DMS53 treated with DMSO at 0.1 percent for 48 hours (cell line): ENCODE data around the gene BOD1.
A peak's percentile ranks its signal among the peaks of the same experiment; 100 is the strongest.

Experiments
- DNase-seq: peaks from one replicate; lab custom pipeline; 2025; ENCODE audit not compliant: unreplicated experiment; lab: John Stamatoyannopoulos, UW

Gene BOD1

GRCh38 chr5:173616577-173617118 is at the start of gene BOD1:
TSS of gene BOD1 (minus strand) at chr5:173616650. CDS start at chr5:173616436, 214 bp downstream.
- peak; percentile 99 for DNase-seq

GRCh38 chr5:173665326-173665725 is 48.9 kb upstream of the BOD1 start:
- DNase-seq: no peak

GRCh38 chr5:173664154-173664526 is 47.7 kb upstream of the BOD1 start:
- DNase-seq: no peak

GRCh38 chr5:173663352-173664153 is 47.1 kb upstream of the BOD1 start:
- DNase-seq: no peak

GRCh38 chr5:173662581-173663351 is 46.3 kb upstream of the BOD1 start:
- DNase-seq: no peak

- DNase-seq: no peak
Measured at GRCh38 chr5:173660481-173661280, 44.2 kb upstream of the BOD1 start.

- DNase-seq: no peak
Measured at GRCh38 chr5:173659423-173659822, 43.0 kb upstream of the BOD1 start.

- DNase-seq: no peak
Measured at GRCh38 chr5:173657741-173658356, 41.4 kb upstream of the BOD1 start.

- no peak for DNase-seq
Measured at GRCh38 chr5:173655196-173655797, 38.8 kb upstream of the BOD1 start.

- no peak for DNase-seq
Measured at GRCh38 chr5:173653822-173654523, 37.5 kb upstream of the BOD1 start.

- DNase-seq: no peak
Measured at GRCh38 chr5:173648308-173648866, 31.9 kb upstream of the BOD1 start.

- no peak for DNase-seq
Measured at GRCh38 chr5:173646692-173647091, 30.2 kb upstream of the BOD1 start.

GRCh38 chr5:173645890-173646574 is 29.6 kb upstream of the BOD1 start:
- no peak for DNase-seq

GRCh38 chr5:173645437-173645807 is 29.0 kb upstream of the BOD1 start:
- DNase-seq: no peak

- no peak for DNase-seq
Measured at GRCh38 chr5:173644673-173645436, 28.4 kb upstream of the BOD1 start.

- peak; percentile 41 for DNase-seq
Measured at GRCh38 chr5:173643964-173644363, 27.5 kb upstream of the BOD1 start.

GRCh38 chr5:173642895-173643481 is 26.5 kb upstream of the BOD1 start:
- DNase-seq: no peak
